HFFc6 (cell line): ENCODE data around the gene TBCB. TPM values are rescaled to one million over a fixed set of nuclear protein-coding genes. Genes with fewer than 3 reads are reported as not detected.

Experiments used
- DNase-seq: peaks from one replicate; pipeline ENCODE4 v3.0.0-alpha.2; 2018
- H3K27ac Mint-ChIP-seq: 2 replicates; pipeline ENCODE4 v1.8.0; 2020; ENCODE audit warnings: mild to moderate bottlenecking, mixed read lengths
- H3K27me3 Mint-ChIP-seq: 2 replicates; pipeline ENCODE4 v1.8.0; 2021; ENCODE audit warnings: mild to moderate bottlenecking, moderate library complexity, mixed read lengths; ENCODE audit not compliant: insufficient read depth
- H3K36me3 Mint-ChIP-seq: 2 replicates; pipeline ENCODE4 v1.8.0; 2021; ENCODE audit warnings: low read depth, mixed read lengths
- H3K4me1 Mint-ChIP-seq: 2 replicates; pipeline ENCODE4 v1.8.0; 2020; ENCODE audit warnings: low read depth, mixed read lengths
- H3K4me3 Mint-ChIP-seq: 2 replicates; pipeline ENCODE4 v1.8.0; 2020; ENCODE audit warnings: mild to moderate bottlenecking, moderate library complexity, mixed read lengths
- H3K9me3 Mint-ChIP-seq: 2 replicates; pipeline ENCODE4 v1.8.0; 2020; ENCODE audit warnings: mild to moderate bottlenecking, mixed read lengths
- CTCF ChIP-seq: fragments of 200-600 bp; sonication (generic); IDR thresholded peaks from 2 replicates; pipeline ENCODE4 v1.5.0; 2021; ENCODE audit warnings: antibody characterized with exemption, mild to moderate bottlenecking
- total RNA-seq, 6 experiments: library from RNA; stranded (reverse); fragmentation: NEBNext Ultra II Directional; extraction: Animal tissue kit (Norgen Biotek cat#: 25700); gene quantifications; 2 replicates in 1 of 6; 3 replicates in 5 of 6; pipeline ENCODE4 v1.2.3, GENCODE V29; 2021

The TBCB gene
- total RNA-seq, 6 experiments from 2014 or later: 229 to 266 (median 243) TPM

GRCh38 chr19:36093687-36094086, 21.6 kb upstream of the TBCB start:
- H3K27ac Mint-ChIP-seq: no peak overlapping the region
- no peak for DNase-seq
- TF ChIP-seq CTCF: no peak
- H3K9me3 Mint-ChIP-seq: no peaks in the 10 kb centered on the region
- no peak overlapping the region for H3K4me3 Mint-ChIP-seq
- H3K36me3 Mint-ChIP-seq: peaks cover 25% of the 10 kb centered on the region
- H3K27me3 Mint-ChIP-seq: no peaks in the 10 kb centered on the region; the same call in 1 of the 2 replicates
- H3K4me1 Mint-ChIP-seq: no peaks in the 10 kb centered on the region

GRCh38 chr19:36097036-36097435, 18.2 kb upstream of the TBCB start:
- H3K27ac Mint-ChIP-seq: no peak overlapping the region
- no peaks in the 10 kb centered on the region for H3K9me3 Mint-ChIP-seq
- DNase-seq: no peak
- TF ChIP-seq CTCF: no peak
- H3K4me3 Mint-ChIP-seq: no peak overlapping the region
- no peaks in the 10 kb centered on the region for H3K4me1 Mint-ChIP-seq
- peaks cover 17% of the 10 kb centered on the region for H3K36me3 Mint-ChIP-seq
- H3K27me3 Mint-ChIP-seq: no peaks in the 10 kb centered on the region; the same call in 1 of the 2 replicates

- Mint-ChIP-seq H3K9me3 (no peaks in the 10 kb centered on the region), H3K27ac (no peak overlapping the region), H3K27me3 (no peaks in the 10 kb centered on the region), H3K4me1 (peaks cover 5% of the 10 kb centered on the region; the same call in 1 of the 2 replicates), H3K36me3 (peaks cover 8% of the 10 kb centered on the region; the same call in 1 of the 2 replicates), H3K4me3 (no peak overlapping the region)
- DNase-seq: no peak
- TF ChIP-seq CTCF: no peak
Measured at GRCh38 chr19:36099166-36099785, 16.0 kb upstream of the TBCB start.

GRCh38 chr19:36100476-36100875, 14.8 kb upstream of the TBCB start:
- Mint-ChIP-seq H3K4me3 (no peak overlapping the region), H3K4me1 (peaks cover 5% of the 10 kb centered on the region; the same call in 1 of the 2 replicates), H3K27ac (no peak overlapping the region), H3K36me3 (peaks cover 8% of the 10 kb centered on the region; the same call in 1 of the 2 replicates), H3K27me3 (no peaks in the 10 kb centered on the region), H3K9me3 (no peaks in the 10 kb centered on the region)
- DNase-seq: no peak
- TF ChIP-seq CTCF: no peak

- Mint-ChIP-seq H3K36me3 (peaks cover 12% of the 10 kb centered on the region; the same call in 1 of the 2 replicates), H3K4me1 (peaks cover 5% of the 10 kb centered on the region; the same call in 1 of the 2 replicates), H3K27me3 (no peaks in the 10 kb centered on the region), H3K9me3 (no peaks in the 10 kb centered on the region), H3K4me3 (no peak overlapping the region), H3K27ac (no peak overlapping the region)
- no peak for DNase-seq
- no peak for TF ChIP-seq CTCF
Measured at GRCh38 chr19:36101550-36102327, 13.5 kb upstream of the TBCB start.
